Measurements from ENCODE around the gene NPEPL1.
"Not testable (repeated sequence)": the region's sequence is repeated elsewhere in the genome, so short reads cannot be mapped to it uniquely, and the experiment has no call there.

Gene NPEPL1

DNA sequence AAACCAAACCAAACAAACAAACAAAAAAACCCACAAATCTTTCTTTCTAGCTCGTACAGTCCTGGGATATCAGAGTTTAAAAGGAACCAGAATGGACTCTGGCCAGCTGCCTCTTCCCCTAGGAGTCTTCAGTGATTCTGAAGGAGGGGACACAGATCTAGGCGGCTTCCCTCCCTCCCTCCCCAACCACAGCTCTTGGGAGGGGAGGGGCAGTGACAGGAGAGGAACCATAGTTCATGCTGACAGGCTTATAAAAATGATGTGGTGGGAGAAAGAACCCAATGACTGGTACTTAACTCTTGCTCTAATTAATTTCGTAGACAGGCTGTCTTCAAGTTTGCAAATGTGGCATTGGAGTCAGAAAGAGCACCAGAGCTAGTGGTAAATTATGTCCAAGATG is 56.0 kb downstream of the NPEPL1 start:
- no peaks in the 10 kb centered on the region for H3K4me1 Mint-ChIP-seq (ENCODE audit: low read depth)

DNA sequence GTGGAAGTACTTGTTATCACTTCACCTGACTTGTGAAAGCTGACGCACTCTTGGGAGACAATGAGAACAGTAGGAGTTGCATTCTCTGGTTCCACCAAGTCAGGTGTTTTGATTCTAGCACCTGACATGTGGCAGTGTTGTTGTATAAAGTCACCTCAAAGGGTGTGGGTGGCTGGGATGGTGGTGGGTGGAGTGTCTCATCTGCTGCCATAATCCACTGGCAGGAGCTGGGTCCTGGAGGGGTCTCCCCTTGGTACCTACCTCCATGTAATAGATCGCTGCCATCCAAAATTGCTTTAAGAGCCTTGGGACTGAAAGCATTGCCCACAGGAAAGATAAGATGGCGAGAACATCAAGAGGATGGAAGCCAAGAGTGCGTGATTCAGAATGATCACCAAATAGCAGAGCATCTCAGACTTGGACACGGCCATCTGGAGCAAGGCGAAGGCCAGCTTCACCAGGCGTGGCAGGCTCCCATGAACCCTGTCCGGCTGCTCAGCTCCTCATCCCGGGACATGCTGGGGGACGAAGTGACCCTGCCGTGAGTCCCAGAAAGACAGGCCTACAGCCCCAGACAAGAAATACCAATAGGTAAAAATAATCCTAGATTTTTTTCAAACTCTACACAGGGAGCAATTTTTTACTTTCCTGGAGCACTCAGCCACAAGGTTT is 56.6 kb downstream of the NPEPL1 start:
- H3K27me3 Mint-ChIP-seq (ENCODE audit: low read depth): peaks cover 13% of the 10 kb centered on the region
- no peak overlapping the region for H3K27ac Mint-ChIP-seq
- no peaks in the 10 kb centered on the region for H3K9me3 Mint-ChIP-seq
- no peak overlapping the region for H3K4me3 Mint-ChIP-seq
- H3K36me3 Mint-ChIP-seq (ENCODE audit: low read depth): no peaks in the 10 kb centered on the region
- no peaks in the 10 kb centered on the region for H3K4me1 Mint-ChIP-seq (ENCODE audit: low read depth)
- DNase-seq (ENCODE audit: low spot score): no peak

More for the DNA sequence above, 56.0 kb downstream of the NPEPL1 start:
- DNase-seq (ENCODE audit: low spot score): no peak
- H3K27ac Mint-ChIP-seq: no peak overlapping the region
- H3K4me3 Mint-ChIP-seq: no peak overlapping the region
- H3K27me3 Mint-ChIP-seq (ENCODE audit: low read depth): peaks cover 13% of the 10 kb centered on the region
- H3K9me3 Mint-ChIP-seq: no peaks in the 10 kb centered on the region
- no peaks in the 10 kb centered on the region for H3K36me3 Mint-ChIP-seq (ENCODE audit: low read depth)

DNA sequence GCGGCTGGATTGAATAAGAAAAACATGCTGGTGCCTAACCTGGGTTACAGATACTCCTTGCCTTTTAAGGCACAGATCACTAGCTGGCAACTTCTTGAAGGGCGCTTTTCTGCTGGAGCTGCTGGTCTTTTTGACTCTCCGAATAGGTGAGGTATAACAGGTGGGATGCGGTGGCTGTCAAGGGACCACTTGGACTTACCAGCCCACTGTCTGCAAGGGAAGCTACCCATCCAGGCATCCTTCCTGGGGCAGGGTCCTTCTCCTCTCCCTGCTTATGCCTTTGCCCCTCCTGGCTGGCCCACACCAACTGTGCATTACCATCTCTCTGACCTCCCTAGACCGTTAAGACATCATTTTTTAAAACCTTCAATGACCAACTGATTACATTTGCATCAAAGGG is 57.4 kb downstream of the NPEPL1 start:
- Mint-ChIP-seq H3K36me3 (ENCODE audit: low read depth) (no peaks in the 10 kb centered on the region), H3K9me3 (no peaks in the 10 kb centered on the region), H3K4me1 (ENCODE audit: low read depth) (no peaks in the 10 kb centered on the region), H3K27me3 (ENCODE audit: low read depth) (peaks cover 13% of the 10 kb centered on the region), H3K27ac (no peak overlapping the region), H3K4me3 (no peak overlapping the region)
- no peak for DNase-seq (ENCODE audit: low spot score)

DNA sequence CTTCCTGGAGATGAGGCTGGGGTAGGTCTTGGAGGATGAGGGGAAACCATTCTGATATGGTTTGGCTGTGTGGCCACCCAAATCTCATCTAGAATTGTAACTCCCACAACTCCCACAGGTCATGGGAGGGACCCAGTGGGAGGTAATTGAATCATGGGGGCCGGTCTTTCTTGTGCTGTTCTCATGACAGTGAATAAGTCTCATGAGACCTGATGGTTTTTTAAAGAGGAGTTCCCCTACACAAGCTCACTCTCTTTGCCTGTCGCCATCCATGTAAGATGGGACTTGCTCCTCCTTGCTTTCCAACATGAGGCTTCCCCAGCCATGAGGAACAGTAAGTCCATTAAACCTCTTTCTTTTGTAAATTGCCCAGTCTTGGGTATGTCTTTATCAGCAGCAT is 58.1 kb downstream of the NPEPL1 start:
- H3K27ac Mint-ChIP-seq; H3K4me3 Mint-ChIP-seq; H3K36me3 Mint-ChIP-seq (ENCODE audit: low read depth); H3K9me3 Mint-ChIP-seq; DNase-seq (ENCODE audit: low spot score); H3K4me1 Mint-ChIP-seq (ENCODE audit: low read depth): not testable (repeated sequence)
- peaks cover 13% of the 10 kb centered on the region for H3K27me3 Mint-ChIP-seq (ENCODE audit: low read depth)

DNA sequence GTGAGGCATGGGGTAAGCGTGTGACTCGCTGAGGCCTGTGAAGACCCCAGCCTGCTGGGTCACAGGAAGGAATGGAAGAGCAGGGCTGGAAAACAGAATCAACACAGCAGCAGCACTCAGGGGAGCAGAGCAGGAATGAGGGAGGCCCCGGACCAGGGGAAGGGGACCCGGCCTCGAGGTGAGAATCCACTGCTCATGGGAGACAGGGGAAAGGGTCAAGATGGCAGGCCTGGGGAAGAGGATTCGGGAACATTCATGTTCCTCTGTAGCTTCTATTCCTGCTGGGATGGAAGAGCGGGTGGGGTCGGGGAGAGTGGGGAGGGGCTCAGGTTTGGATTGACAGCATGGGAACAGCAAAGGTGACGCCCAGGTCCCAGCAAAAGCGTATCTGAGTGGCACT is 59.4 kb downstream of the NPEPL1 start:
- DNase-seq (ENCODE audit: low spot score): no peak
- peaks cover 16% of the 10 kb centered on the region for H3K27me3 Mint-ChIP-seq (ENCODE audit: low read depth)
- no peak overlapping the region for H3K27ac Mint-ChIP-seq
- no peak overlapping the region for H3K4me3 Mint-ChIP-seq
- H3K4me1 Mint-ChIP-seq (ENCODE audit: low read depth): no peaks in the 10 kb centered on the region
- no peaks in the 10 kb centered on the region for H3K9me3 Mint-ChIP-seq
- H3K36me3 Mint-ChIP-seq (ENCODE audit: low read depth): no peaks in the 10 kb centered on the region

- H3K4me1 Mint-ChIP-seq (ENCODE audit: low read depth): no peaks in the 10 kb centered on the region
- peaks cover 17% of the 10 kb centered on the region for H3K27me3 Mint-ChIP-seq (ENCODE audit: low read depth)
- no peak for DNase-seq (ENCODE audit: low spot score)
- H3K36me3 Mint-ChIP-seq (ENCODE audit: low read depth): no peaks in the 10 kb centered on the region
- H3K27ac Mint-ChIP-seq: no peak overlapping the region
- no peak overlapping the region for H3K4me3 Mint-ChIP-seq
- H3K9me3 Mint-ChIP-seq: no peaks in the 10 kb centered on the region
Observed at GRCh38 chr20:58752565-58752964, 60.0 kb downstream of the NPEPL1 start.

- Mint-ChIP-seq H3K4me1 (ENCODE audit: low read depth) (no peaks in the 10 kb centered on the region), H3K27me3 (ENCODE audit: low read depth) (peaks cover 18% of the 10 kb centered on the region), H3K4me3 (no peak overlapping the region), H3K36me3 (ENCODE audit: low read depth) (no peaks in the 10 kb centered on the region), H3K27ac (no peak overlapping the region), H3K9me3 (no peaks in the 10 kb centered on the region)
- DNase-seq (ENCODE audit: low spot score): no peak
Observed at GRCh38 chr20:58753267-58753921, 60.8 kb downstream of the NPEPL1 start.

DNA sequence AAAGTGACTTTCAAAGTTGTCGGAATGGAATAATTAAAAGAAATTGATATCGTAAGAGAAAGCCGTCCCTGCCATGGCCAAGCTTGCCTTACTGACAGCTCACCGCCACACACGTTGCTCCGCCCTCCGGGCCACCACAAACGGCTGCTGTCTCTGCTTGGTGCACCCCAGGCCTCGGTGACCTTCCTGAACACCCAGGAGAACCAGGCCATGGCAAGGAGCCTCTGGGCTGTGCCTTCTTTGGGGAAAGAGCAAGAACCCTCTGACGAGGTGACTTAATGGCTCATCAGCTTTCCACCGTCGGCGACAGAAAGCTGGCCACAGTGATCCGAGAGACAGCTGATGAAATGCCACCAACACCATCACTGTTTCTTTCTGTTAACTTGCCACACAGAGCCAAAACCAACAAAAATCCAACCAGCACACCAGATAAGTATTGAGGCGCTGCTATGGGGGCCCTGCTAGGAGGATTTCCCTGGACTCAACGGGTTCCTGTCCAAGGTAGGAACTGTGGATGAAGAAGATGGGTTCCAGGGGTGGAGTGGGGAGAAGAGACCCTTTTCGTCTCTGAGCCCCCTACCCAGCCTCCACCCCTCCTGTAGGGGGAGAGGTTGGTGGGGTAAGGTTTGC is 61.4 kb downstream of the NPEPL1 start:
- Mint-ChIP-seq H3K4me1 (ENCODE audit: low read depth) (no peaks in the 10 kb centered on the region), H3K9me3 (no peaks in the 10 kb centered on the region), H3K4me3 (no peak overlapping the region), H3K27ac (no peak overlapping the region), H3K27me3 (ENCODE audit: low read depth) (peaks cover 18% of the 10 kb centered on the region), H3K36me3 (ENCODE audit: low read depth) (no peaks in the 10 kb centered on the region)
- no peak for DNase-seq (ENCODE audit: low spot score)

DNA sequence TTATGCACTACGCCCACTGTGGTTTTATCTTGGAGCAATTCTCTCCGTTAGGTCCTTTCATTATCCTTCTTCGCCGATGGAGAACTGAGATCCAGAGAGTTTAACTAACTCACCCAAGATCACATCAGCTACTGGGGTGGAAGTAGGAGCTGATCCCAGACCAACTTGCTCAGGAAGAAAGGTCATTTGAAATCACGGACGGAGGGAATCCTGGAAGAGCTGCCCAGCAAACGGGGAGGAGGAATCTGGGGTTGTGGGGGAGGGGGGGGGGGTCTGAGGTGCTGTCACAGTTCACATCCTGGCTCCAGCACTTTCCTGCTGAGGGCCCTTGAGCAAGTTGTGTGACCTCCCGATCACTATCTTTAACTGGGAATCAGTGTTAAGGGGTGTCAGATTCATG is 62.0 kb downstream of the NPEPL1 start:
- H3K9me3 Mint-ChIP-seq: no peaks in the 10 kb centered on the region
- H3K4me3 Mint-ChIP-seq: no peak overlapping the region
- H3K27me3 Mint-ChIP-seq (ENCODE audit: low read depth): peaks cover 18% of the 10 kb centered on the region
- no peaks in the 10 kb centered on the region for H3K36me3 Mint-ChIP-seq (ENCODE audit: low read depth)
- DNase-seq (ENCODE audit: low spot score): no peak
- H3K27ac Mint-ChIP-seq: no peak overlapping the region
- H3K4me1 Mint-ChIP-seq (ENCODE audit: low read depth): no peaks in the 10 kb centered on the region

- Mint-ChIP-seq H3K36me3 (ENCODE audit: low read depth) (no peaks in the 10 kb centered on the region), H3K9me3 (no peaks in the 10 kb centered on the region), H3K4me1 (ENCODE audit: low read depth) (no peaks in the 10 kb centered on the region), H3K4me3 (no peak overlapping the region), H3K27ac (no peak overlapping the region), H3K27me3 (ENCODE audit: low read depth) (peaks cover 18% of the 10 kb centered on the region)
- no peak for DNase-seq (ENCODE audit: low spot score)
Observed at GRCh38 chr20:58755062-58755697, 62.6 kb downstream of the NPEPL1 start.

- Mint-ChIP-seq H3K27me3 (ENCODE audit: low read depth) (peaks cover 18% of the 10 kb centered on the region), H3K4me1 (ENCODE audit: low read depth) (no peaks in the 10 kb centered on the region), H3K36me3 (ENCODE audit: low read depth) (no peaks in the 10 kb centered on the region), H3K27ac (no peak overlapping the region), H3K9me3 (no peaks in the 10 kb centered on the region), H3K4me3 (no peak overlapping the region)
- DNase-seq (ENCODE audit: low spot score): no peak
Observed at GRCh38 chr20:58755766-58756449, 63.3 kb downstream of the NPEPL1 start.

DNA sequence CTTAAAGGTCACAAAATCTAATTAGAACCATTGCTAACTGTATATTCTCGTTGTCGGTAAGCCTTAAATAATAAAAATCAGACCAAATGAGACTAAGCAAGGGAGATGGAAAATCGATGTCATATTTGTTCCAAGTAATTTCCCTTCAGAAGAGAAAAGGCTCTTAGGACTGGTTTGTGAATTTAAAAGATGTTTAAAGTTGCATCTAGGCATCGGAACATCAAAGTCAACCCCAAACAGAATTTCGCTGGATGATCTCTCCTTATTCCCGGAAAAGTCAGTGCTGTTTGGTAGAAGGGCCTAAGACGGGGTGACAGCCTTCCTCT is 63.8 kb downstream of the NPEPL1 start:
- Mint-ChIP-seq H3K27me3 (ENCODE audit: low read depth) (peaks cover 16% of the 10 kb centered on the region), H3K4me3 (no peak overlapping the region), H3K9me3 (no peaks in the 10 kb centered on the region), H3K4me1 (ENCODE audit: low read depth) (no peaks in the 10 kb centered on the region), H3K36me3 (ENCODE audit: low read depth) (no peaks in the 10 kb centered on the region), H3K27ac (no peak overlapping the region)
- no peak for DNase-seq (ENCODE audit: low spot score)

GRCh38 chr20:58757647-58758046 is 65.0 kb downstream of the NPEPL1 start:
- not testable (repeated sequence) for DNase-seq (ENCODE audit: low spot score); H3K9me3 Mint-ChIP-seq; H3K36me3 Mint-ChIP-seq (ENCODE audit: low read depth); H3K4me3 Mint-ChIP-seq; H3K4me1 Mint-ChIP-seq (ENCODE audit: low read depth); H3K27ac Mint-ChIP-seq
- H3K27me3 Mint-ChIP-seq (ENCODE audit: low read depth): peaks cover 11% of the 10 kb centered on the region

GRCh38 chr20:58759947-58760346 is 67.3 kb downstream of the NPEPL1 start:
- DNase-seq (ENCODE audit: low spot score): no peak
- Mint-ChIP-seq H3K27me3 (ENCODE audit: low read depth) (peaks cover 11% of the 10 kb centered on the region), H3K36me3 (ENCODE audit: low read depth) (no peaks in the 10 kb centered on the region), H3K4me3 (no peak overlapping the region), H3K4me1 (ENCODE audit: low read depth) (no peaks in the 10 kb centered on the region), H3K27ac (no peak overlapping the region), H3K9me3 (no peaks in the 10 kb centered on the region)

Measured in T-helper 2 cell treated with Interferon-gamma antibody and Interleukin-4, amounts not matched to agents 5 μg/mL and 100 μg/mL, for 36 hours (primary cell).